Fibroblast of mammary gland (primary cell): ENCODE measurements around the gene C16orf74.

Source experiments
- DNase-seq: peaks from one replicate; pipeline ENCODE4 v3.0.0-alpha.2; 2010; ENCODE audit warnings: low read depth
- H3K4me3 ChIP-seq: 2 replicates; pipeline ENCODE4 v1.5.1; 2011; ENCODE audit warnings: low read depth, mild to moderate bottlenecking, low read length, moderate library complexity; ENCODE audit not compliant: control insufficient read depth
- TF ChIP-seq, protein P1 (sequence below): conservative IDR thresholded peaks from 2 replicates; pipeline ENCODE4 v1.5.1; 2011; ENCODE audit warnings: low read depth, low read length, inconsistent platforms; ENCODE audit not compliant: control insufficient read depth, insufficient read depth

The C16orf74 gene

DNA sequence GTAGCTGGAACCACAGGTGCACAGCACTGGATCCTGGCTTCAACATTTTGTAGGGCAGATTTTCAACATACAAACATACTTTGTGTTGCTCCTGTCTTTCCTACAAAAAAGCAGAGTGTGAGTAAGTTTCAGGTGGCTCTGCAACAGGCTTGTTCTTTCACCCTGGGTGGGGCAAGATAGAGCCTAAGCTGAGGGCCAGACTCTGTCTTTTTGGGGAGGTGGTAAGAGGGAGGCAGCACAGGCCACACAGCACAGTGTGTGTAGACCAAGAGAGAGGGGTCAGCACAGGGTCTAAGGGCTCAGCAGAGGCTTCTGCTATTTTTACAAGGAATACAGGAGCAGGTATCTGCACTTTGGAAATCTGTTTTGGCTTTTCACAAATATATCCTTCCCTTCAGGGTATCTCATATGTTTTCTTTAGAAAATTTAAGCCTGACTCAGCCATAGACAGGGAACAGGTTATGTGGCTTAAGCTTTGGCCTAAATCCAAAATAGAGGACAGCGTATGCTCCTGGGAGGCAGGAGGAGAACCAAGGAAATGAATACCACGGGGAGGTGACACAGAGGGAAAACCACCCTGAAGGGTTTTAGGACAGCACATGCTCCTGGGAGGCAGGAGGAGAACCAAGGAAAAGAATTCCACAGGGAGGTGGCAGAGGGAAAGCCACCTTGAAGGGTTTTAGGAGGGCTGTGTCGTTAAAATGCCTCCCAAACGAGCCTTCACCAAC, 26.9 kb upstream of the C16orf74 start:
- TF ChIP-seq, protein P1, sequence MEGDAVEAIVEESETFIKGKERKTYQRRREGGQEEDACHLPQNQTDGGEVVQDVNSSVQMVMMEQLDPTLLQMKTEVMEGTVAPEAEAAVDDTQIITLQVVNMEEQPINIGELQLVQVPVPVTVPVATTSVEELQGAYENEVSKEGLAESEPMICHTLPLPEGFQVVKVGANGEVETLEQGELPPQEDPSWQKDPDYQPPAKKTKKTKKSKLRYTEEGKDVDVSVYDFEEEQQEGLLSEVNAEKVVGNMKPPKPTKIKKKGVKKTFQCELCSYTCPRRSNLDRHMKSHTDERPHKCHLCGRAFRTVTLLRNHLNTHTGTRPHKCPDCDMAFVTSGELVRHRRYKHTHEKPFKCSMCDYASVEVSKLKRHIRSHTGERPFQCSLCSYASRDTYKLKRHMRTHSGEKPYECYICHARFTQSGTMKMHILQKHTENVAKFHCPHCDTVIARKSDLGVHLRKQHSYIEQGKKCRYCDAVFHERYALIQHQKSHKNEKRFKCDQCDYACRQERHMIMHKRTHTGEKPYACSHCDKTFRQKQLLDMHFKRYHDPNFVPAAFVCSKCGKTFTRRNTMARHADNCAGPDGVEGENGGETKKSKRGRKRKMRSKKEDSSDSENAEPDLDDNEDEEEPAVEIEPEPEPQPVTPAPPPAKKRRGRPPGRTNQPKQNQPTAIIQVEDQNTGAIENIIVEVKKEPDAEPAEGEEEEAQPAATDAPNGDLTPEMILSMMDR = no peak
- DNase-seq = peak; percentile 16
- H3K4me3 ChIP-seq = no peak overlapping the region

DNA sequence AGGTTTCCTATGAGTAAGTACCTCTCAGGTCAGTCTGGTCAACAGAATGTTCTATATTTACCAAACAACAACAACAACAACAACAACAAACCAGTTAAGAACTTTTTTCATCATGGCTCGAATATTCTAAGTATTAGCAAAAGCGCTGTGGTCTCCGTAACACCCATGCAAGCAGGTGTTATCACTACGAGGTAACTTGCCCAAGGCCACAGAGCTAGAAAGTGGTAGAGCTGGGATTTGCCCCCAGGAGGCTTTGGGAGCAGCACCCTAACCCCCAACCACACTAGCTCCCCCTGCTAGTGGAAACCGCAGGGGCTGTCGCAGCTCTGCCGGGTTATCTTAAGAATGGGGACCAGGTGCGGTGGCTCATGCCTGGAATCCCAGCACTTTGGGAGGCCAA, 23.9 kb upstream of the C16orf74 start:
- no peak for DNase-seq
- TF ChIP-seq, protein P1 = no peak
- H3K4me3 ChIP-seq = no peak overlapping the region

DNA sequence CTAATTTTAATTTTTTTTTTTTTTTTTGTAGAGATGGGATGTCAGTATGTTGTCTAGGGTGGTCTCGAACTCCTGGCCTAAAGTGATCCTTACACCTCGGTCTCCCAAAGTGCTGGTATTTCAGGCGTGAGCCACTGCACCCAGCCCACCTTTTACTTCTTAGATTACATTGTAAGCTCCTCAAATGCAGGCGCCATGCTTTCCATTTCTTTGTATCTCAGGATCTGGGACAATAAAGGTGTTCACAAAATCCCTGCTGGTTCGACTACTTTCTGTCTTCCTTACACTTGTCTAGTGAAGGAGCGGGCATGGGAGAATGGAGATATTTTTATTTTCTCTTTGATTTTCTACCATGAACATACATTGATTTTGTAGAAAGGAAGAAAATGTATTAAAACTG, 23.2 kb upstream of the C16orf74 start:
- H3K4me3 ChIP-seq = no peak overlapping the region
- no peak for DNase-seq
- TF ChIP-seq, protein P1 = no peak

DNA sequence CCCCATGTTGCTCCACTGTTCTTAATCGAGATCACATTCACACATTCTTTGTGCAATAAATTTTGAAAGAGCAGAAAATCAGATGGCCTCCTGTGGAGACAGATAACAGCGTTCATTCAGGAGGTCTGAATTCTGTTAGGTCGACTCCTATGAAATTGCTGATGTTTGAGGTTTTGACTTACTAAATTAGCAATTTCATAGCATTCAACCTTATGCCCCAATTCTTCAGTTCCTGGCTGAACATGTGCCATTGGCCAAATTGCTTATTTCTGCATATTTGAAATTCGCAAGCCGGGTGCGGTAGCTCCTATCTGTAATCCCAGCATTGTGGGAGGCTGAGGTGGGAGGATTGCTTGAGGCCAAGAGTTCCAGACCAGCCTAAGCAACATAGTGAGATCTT, 22.1 kb upstream of the C16orf74 start:
- TF ChIP-seq, protein P1 = no peak
- no peak overlapping the region for H3K4me3 ChIP-seq
- DNase-seq = no peak

DNA sequence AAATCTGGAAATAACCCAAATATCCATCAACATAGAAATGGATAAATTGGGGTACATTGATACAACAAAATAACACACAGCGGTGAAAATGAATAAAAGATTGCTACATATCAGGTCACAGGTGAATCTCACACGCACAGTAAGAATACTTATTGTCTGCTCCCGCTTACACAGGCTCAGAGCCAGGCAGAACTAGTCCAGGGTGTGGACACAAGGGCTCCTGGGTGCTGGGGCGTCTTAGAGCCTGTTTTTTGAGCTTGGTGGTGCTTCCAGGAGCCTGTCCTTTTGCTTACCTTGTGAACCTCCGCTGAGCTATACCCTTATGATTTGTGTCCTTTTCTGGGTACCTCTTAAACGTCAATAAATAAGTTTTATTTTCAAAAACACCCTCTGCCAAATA, 19.8 kb upstream of the C16orf74 start:
- TF ChIP-seq, protein P1 = no peak
- H3K4me3 ChIP-seq = no peak overlapping the region
- no peak for DNase-seq

DNA sequence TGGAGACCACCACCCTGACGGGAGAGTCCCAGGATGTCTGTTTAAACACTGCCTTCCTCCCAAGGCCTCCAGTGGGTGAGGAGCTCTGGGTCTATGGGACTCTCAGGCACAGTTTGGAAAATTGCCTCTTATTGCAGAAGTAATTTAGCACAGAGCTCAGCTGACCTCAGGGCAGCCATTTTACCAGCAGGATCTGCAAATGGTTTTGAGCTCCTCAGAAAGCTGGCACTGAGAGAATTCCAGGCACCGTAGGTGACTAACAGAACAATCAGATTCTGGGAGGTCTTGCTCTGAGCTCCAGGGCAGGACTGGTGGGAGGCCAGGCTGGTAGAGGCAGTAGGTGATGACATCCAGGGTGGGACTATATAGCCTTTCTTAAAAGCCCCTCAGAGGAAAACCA, 17.3 kb upstream of the C16orf74 start:
- TF ChIP-seq, protein P1 = no peak
- no peak for DNase-seq
- H3K4me3 ChIP-seq = no peak overlapping the region
